GM12891 (cell line): ENCODE results near the gene WIPF2.

Experiments used
- POLR2A ChIP-seq: IDR thresholded peaks from 2 replicates; pipeline ENCODE4 v1.6.1; 2011; ENCODE audit warnings: low read depth, low read length, control low read depth
- POLR2AphosphoS5 ChIP-seq: IDR thresholded peaks from 2 replicates; pipeline ENCODE4 v1.6.1; 2011; ENCODE audit warnings: low read depth, low read length, control low read depth
- POU2F2 ChIP-seq: IDR thresholded peaks from 2 replicates; pipeline ENCODE4 v1.6.1; 2011; ENCODE audit warnings: low read depth, mild to moderate bottlenecking, control low read depth, low read length, moderate library complexity
- SPI1 ChIP-seq: IDR thresholded peaks from 2 replicates; pipeline ENCODE4 v1.6.1; 2011; ENCODE audit warnings: low read depth, low read length, control low read depth

GRCh38 chr17:40290629-40291280, 71.7 kb downstream of the WIPF2 start:
- no peak for TF ChIP-seq POLR2AphosphoS5
- TF ChIP-seq POLR2A = no peak
- no peak for TF ChIP-seq SPI1
- no peak for TF ChIP-seq POU2F2
